IPS-20b (cell line): ENCODE measurements around the gene TRIAP1.

ENCODE experiments used
- H3K27ac ChIP-seq: one replicate; pipeline ENCODE4 v1.5.1; 2013; ENCODE audit warnings: low read length
- H3K27me3 ChIP-seq: 2 replicates; pipeline ENCODE4 v1.6.1; 2013; ENCODE audit warnings: mild to moderate bottlenecking, low read length, inconsistent platforms; ENCODE audit not compliant: insufficient read depth
- H3K36me3 ChIP-seq: 2 replicates; pipeline ENCODE4 v1.6.1; 2013; ENCODE audit warnings: low read depth, mild to moderate bottlenecking, inconsistent platforms, low read length, moderate library complexity; ENCODE audit not compliant: insufficient read depth
- H3K4me1 ChIP-seq: 2 replicates; pipeline ENCODE4 v1.6.1; 2013; ENCODE audit warnings: mild to moderate bottlenecking, control low read depth, inconsistent platforms, low read length, moderate library complexity; ENCODE audit not compliant: insufficient read depth
- H3K4me3 ChIP-seq: 2 replicates; pipeline ENCODE4 v1.5.1; 2013; ENCODE audit warnings: mild to moderate bottlenecking, low read length, inconsistent platforms
- H3K9ac ChIP-seq: 2 replicates; pipeline ENCODE4 v1.6.1; 2013; ENCODE audit warnings: low read depth, mild to moderate bottlenecking, inconsistent platforms, low read length, moderate library complexity
- H3K9me3 ChIP-seq: 2 replicates; pipeline ENCODE4 v1.6.1; 2013; ENCODE audit warnings: mild to moderate bottlenecking, low read depth, low read length, inconsistent platforms; ENCODE audit not compliant: insufficient read depth

Gene TRIAP1

GRCh38 chr12:120397824-120398540 is 48.2 kb downstream of the TRIAP1 start:
- no peak overlapping the region for H3K4me3 ChIP-seq
- no peaks in the 10 kb centered on the region for H3K9me3 ChIP-seq
- no peak overlapping the region for H3K27ac ChIP-seq
- peaks cover 7% of the 10 kb centered on the region; the same call in 1 of the 2 replicates for H3K4me1 ChIP-seq
- no peaks in the 10 kb centered on the region for H3K36me3 ChIP-seq
- H3K27me3 ChIP-seq: no peaks in the 10 kb centered on the region
- H3K9ac ChIP-seq: no peak overlapping the region

GRCh38 chr12:120394483-120395367 is 51.5 kb downstream of the TRIAP1 start:
- Histone ChIP-seq H3K9ac (peak overlapping the region; percentile 61; the same call in 1 of the 2 replicates), H3K27me3 (no peaks in the 10 kb centered on the region), H3K9me3 (no peaks in the 10 kb centered on the region), H3K4me3 (peak overlapping the region; percentile 4; the same call in 1 of the 2 replicates), H3K4me1 (no peaks in the 10 kb centered on the region; the same call in 1 of the 2 replicates), H3K36me3 (no peaks in the 10 kb centered on the region), H3K27ac (peak overlapping the region; percentile 20)
